ENCODE data around the gene CCNY. TPM values are rescaled to one million over a fixed set of nuclear protein-coding genes. Genes with fewer than 3 reads are reported as not detected.
"Not testable (repeated sequence)": the region's sequence is repeated elsewhere in the genome, so short reads cannot be mapped to it uniquely, and the experiment has no call there.

CCNY gene
- 33.7 TPM for polyA plus RNA-seq (2013, experiment 1 of 2)
- polyA plus RNA-seq (2013, experiment 2 of 2): 33.8 TPM

DNA sequence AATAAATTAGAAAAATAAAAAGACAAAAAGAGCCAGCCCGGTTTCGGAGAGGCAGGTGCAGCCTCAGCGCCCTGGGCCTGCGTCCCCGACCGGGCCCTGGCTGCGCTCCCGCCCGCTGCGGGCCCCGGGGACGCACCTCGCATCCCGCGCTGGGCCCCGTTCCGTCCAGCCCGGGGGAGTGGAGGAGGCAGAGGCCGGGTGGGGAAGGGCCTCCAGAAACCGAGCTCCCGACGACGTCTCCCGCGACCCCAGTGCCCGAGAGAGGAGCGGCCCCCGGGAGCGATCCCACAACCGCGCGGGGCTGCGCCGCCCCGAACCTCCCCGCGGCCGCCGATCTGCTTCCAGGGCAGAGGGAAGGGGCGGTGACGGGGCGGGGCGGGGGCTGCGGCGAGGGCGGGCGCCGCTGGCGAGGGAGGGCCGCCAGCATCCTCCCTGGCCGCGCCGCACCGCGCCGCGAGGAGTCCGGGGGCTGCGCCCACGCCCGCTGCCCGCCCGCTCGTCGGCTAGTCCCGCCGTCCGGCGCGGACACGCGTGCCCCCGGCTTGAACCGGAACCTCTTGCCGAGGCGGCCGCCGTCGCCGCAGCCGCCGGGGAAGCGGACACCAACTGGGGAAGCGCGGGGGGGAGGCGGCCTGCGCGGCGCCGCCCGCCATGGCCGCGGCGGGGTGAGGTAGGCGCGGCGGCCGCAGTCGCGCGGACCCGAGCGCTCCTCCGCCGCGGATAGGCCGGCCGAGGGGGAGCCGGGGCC, at the start of gene CCNY:
TSS of gene CCNY (plus strand) at position 426 of the 748 bp plus-strand sequence. CDS start 545 bp downstream, outside the sequence.
- peak within 1 kb of the TSS; percentile 83 for H3K9ac ChIP-seq (ENCODE audit: low read depth, low read length)
- under 1% methylated on average over 109 of the region's 109 CpGs for WGBS
- H3K4me1 ChIP-seq (ENCODE audit: insufficient read depth, low read length): peaks cover 15% of the 10 kb centered on the region
- no peaks in the 10 kb centered on the region for H3K9me3 ChIP-seq (ENCODE audit: insufficient read depth, low read depth, low read length)
- peak within 1 kb of the TSS; percentile 93 for H3K4me3 ChIP-seq (ENCODE audit: low read length)
- peaks cover 12% of the 10 kb centered on the region for H3K36me3 ChIP-seq (ENCODE audit: insufficient read depth, low read length)
- H3K27me3 ChIP-seq (ENCODE audit: insufficient read depth, low read length): 0 out of 2 replicates have a peak, but pooled peaks cover 5% of the 10 kb centered on the region
- 0 out of 2 replicates have a peak within 1 kb of the TSS, but pooled peaks have one; percentile 41 for H3K27ac ChIP-seq (ENCODE audit: low read depth, low read length)

- H3K27ac ChIP-seq (ENCODE audit: low read depth, low read length): no peak overlapping the region
- WGBS: 62% methylated on average over 1 of the region's 1 CpG
- H3K4me3 ChIP-seq (ENCODE audit: low read length): no peak overlapping the region
- no peaks in the 10 kb centered on the region for H3K4me1 ChIP-seq (ENCODE audit: insufficient read depth, low read length)
- H3K9me3 ChIP-seq (ENCODE audit: insufficient read depth, low read depth, low read length): no peaks in the 10 kb centered on the region
- H3K36me3 ChIP-seq (ENCODE audit: insufficient read depth, low read length): no peaks in the 10 kb centered on the region
- H3K9ac ChIP-seq (ENCODE audit: low read depth, low read length): no peak overlapping the region
- no peaks in the 10 kb centered on the region for H3K27me3 ChIP-seq (ENCODE audit: insufficient read depth, low read length)
These were observed 47.1 kb upstream of the CCNY start for GRCh38 chr10:35289198-35289597.

GRCh38 chr10:35294506-35294905, 41.8 kb upstream of the CCNY start:
- no peaks in the 10 kb centered on the region for H3K36me3 ChIP-seq (ENCODE audit: insufficient read depth, low read length)
- no peak overlapping the region for H3K9ac ChIP-seq (ENCODE audit: low read depth, low read length)
- WGBS: 71% methylated on average over 1 of the region's 1 CpG
- no peaks in the 10 kb centered on the region for H3K9me3 ChIP-seq (ENCODE audit: insufficient read depth, low read depth, low read length)
- H3K4me1 ChIP-seq (ENCODE audit: insufficient read depth, low read length): no peaks in the 10 kb centered on the region
- no peak overlapping the region for H3K4me3 ChIP-seq (ENCODE audit: low read length)
- H3K27ac ChIP-seq (ENCODE audit: low read depth, low read length): no peak overlapping the region
- H3K27me3 ChIP-seq (ENCODE audit: insufficient read depth, low read length): no peaks in the 10 kb centered on the region

DNA sequence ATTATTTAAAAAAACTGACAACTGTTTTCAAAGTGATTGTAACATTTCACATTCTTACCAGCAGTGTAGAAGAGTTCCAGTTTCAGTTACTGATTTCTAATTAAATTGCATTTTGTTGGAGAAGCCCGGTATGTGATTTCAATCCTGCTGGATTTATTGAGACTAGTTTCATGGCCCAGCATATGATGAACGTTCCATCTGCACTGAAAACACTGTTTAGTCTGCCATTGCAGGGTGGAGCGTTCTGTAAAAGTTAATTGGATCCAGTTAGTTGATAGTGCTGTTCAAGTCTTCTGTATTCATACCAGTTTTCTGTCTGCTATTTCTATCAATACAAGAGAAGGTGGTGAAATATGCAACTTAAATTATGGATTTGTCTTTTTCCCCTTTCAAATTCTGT, 37.3 kb upstream of the CCNY start:
- H3K4me3 ChIP-seq (ENCODE audit: low read length): no peak overlapping the region
- no peaks in the 10 kb centered on the region for H3K36me3 ChIP-seq (ENCODE audit: insufficient read depth, low read length)
- WGBS: 88% methylated on average over 3 of the region's 3 CpGs
- H3K9ac ChIP-seq (ENCODE audit: low read depth, low read length): no peak overlapping the region
- H3K27me3 ChIP-seq (ENCODE audit: insufficient read depth, low read length): no peaks in the 10 kb centered on the region
- H3K9me3 ChIP-seq (ENCODE audit: insufficient read depth, low read depth, low read length): no peaks in the 10 kb centered on the region
- no peaks in the 10 kb centered on the region for H3K4me1 ChIP-seq (ENCODE audit: insufficient read depth, low read length)
- H3K27ac ChIP-seq (ENCODE audit: low read depth, low read length): no peak overlapping the region

DNA sequence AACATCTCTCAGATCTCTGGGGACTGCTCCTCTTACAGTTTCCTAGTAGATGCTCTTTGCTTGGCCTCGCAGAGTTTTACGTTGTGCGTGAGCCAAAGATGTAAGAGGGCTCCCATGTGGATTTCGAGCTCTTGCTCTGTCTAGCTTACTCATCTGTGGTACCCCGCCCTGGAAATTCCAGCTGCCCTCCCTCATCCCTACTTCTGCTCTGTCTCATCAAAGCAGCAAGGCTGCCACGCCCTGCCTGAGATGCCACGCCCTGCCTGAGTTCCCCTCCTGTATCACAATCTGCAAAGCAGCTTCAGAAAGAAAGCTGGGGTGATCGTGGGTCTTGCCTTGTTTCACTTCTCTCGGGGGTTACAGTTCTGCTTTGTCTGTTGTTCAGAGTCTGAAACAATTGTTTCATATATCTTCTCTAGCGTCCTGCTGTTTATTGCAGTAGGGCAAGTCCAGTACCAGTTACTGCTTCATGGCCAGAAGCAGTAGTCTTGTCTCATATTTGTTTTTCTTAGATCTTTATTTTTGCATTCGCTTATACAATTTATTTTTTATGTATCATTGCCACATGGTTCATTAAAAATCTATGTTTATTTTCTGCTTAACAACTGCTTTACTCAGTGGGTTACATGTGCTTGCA, 36.1 kb upstream of the CCNY start:
- Histone ChIP-seq H3K27ac (ENCODE audit: low read depth, low read length) (no peak overlapping the region), H3K36me3 (ENCODE audit: insufficient read depth, low read length) (no peaks in the 10 kb centered on the region), H3K9ac (ENCODE audit: low read depth, low read length) (no peak overlapping the region), H3K4me1 (ENCODE audit: insufficient read depth, low read length) (no peaks in the 10 kb centered on the region), H3K9me3 (ENCODE audit: insufficient read depth, low read depth, low read length) (no peaks in the 10 kb centered on the region), H3K4me3 (ENCODE audit: low read length) (no peak overlapping the region), H3K27me3 (ENCODE audit: insufficient read depth, low read length) (no peaks in the 10 kb centered on the region)
- 79% methylated on average over 10 of the region's 11 CpGs for WGBS

DNA sequence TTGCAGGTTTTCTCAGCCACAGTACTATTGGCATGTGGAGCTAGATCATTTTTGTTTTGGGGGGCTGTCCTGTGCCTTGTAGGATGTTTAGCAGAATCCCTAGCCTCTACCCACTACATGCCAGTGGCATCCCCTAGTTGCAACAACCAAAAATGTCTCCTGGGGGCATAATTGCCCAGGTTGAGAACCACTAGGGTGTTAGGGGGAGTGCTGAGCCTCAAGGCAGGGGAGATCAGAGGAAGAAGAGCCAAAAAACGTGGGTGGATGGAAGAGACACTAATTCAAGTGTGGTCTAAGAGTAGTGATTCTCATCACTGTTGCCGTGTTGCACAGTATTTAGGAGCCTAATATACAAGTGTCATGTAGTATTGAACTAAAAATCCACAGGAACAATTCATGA, 31.7 kb upstream of the CCNY start:
- Histone ChIP-seq H3K4me3 (ENCODE audit: low read length) (no peak overlapping the region), H3K27me3 (ENCODE audit: insufficient read depth, low read length) (no peaks in the 10 kb centered on the region), H3K36me3 (ENCODE audit: insufficient read depth, low read length) (no peaks in the 10 kb centered on the region), H3K27ac (ENCODE audit: low read depth, low read length) (no peak overlapping the region), H3K9me3 (ENCODE audit: insufficient read depth, low read depth, low read length) (no peaks in the 10 kb centered on the region), H3K4me1 (ENCODE audit: insufficient read depth, low read length) (no peaks in the 10 kb centered on the region), H3K9ac (ENCODE audit: low read depth, low read length) (no peak overlapping the region)
- WGBS: 70% methylated on average over 2 of the region's 2 CpGs

GRCh38 chr10:35306852-35307251, 29.5 kb upstream of the CCNY start:
- Histone ChIP-seq H3K4me1 (ENCODE audit: insufficient read depth, low read length) (no peaks in the 10 kb centered on the region), H3K27me3 (ENCODE audit: insufficient read depth, low read length) (no peaks in the 10 kb centered on the region), H3K4me3 (ENCODE audit: low read length) (no peak overlapping the region), H3K36me3 (ENCODE audit: insufficient read depth, low read length) (no peaks in the 10 kb centered on the region), H3K9ac (ENCODE audit: low read depth, low read length) (no peak overlapping the region), H3K9me3 (ENCODE audit: insufficient read depth, low read depth, low read length) (no peaks in the 10 kb centered on the region), H3K27ac (ENCODE audit: low read depth, low read length) (no peak overlapping the region)
- 88% methylated on average over 9 of the region's 9 CpGs for WGBS

GRCh38 chr10:35307297-35307696, 29.0 kb upstream of the CCNY start:
- Histone ChIP-seq H3K27ac (ENCODE audit: low read depth, low read length) (no peak overlapping the region), H3K27me3 (ENCODE audit: insufficient read depth, low read length) (no peaks in the 10 kb centered on the region)
- 86% methylated on average over 7 of the region's 10 CpGs for WGBS

DNA sequence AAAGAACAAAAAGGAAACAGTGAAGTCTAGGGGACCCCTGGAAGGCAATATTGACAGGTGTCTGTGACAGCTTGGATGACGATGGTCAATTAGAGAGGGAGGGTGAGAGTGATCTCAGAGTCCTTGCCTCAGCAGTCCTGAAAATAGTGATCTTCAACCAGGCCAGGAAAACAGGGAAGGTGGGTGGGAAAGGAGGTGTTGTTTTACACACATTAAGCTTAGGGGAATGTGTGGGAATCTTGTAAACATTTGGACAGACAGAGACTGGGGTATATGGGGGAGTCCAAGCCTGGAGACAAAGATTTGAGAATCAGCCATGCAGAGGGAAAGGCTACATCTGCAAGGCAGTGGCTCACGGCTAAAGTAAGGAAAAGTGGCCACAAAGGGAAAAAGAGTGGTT, 27.5 kb upstream of the CCNY start:
- no peaks in the 10 kb centered on the region for H3K27me3 ChIP-seq (ENCODE audit: insufficient read depth, low read length)
- 80% methylated on average over 2 of the region's 2 CpGs for WGBS
- H3K9me3 ChIP-seq (ENCODE audit: insufficient read depth, low read depth, low read length): no peaks in the 10 kb centered on the region
- H3K27ac ChIP-seq (ENCODE audit: low read depth, low read length): no peak overlapping the region
- no peaks in the 10 kb centered on the region for H3K36me3 ChIP-seq (ENCODE audit: insufficient read depth, low read length)
- no peak overlapping the region for H3K4me3 ChIP-seq (ENCODE audit: low read length)
- H3K9ac ChIP-seq (ENCODE audit: low read depth, low read length): no peak overlapping the region
- no peaks in the 10 kb centered on the region for H3K4me1 ChIP-seq (ENCODE audit: insufficient read depth, low read length)

More at GRCh38 chr10:35307297-35307696, 29.0 kb upstream of the CCNY start:
- H3K9ac ChIP-seq (ENCODE audit: low read depth, low read length): no peak overlapping the region
- no peaks in the 10 kb centered on the region for H3K36me3 ChIP-seq (ENCODE audit: insufficient read depth, low read length)
- H3K9me3 ChIP-seq (ENCODE audit: insufficient read depth, low read depth, low read length): no peaks in the 10 kb centered on the region
- H3K4me1 ChIP-seq (ENCODE audit: insufficient read depth, low read length): no peaks in the 10 kb centered on the region
- no peak overlapping the region for H3K4me3 ChIP-seq (ENCODE audit: low read length)

GRCh38 chr10:35314142-35314541, 22.2 kb upstream of the CCNY start:
- not testable (repeated sequence) for H3K4me3 ChIP-seq (ENCODE audit: low read length); H3K36me3 ChIP-seq (ENCODE audit: insufficient read depth, low read length); H3K9ac ChIP-seq (ENCODE audit: low read depth, low read length); H3K9me3 ChIP-seq (ENCODE audit: insufficient read depth, low read depth, low read length); H3K27me3 ChIP-seq (ENCODE audit: insufficient read depth, low read length); H3K27ac ChIP-seq (ENCODE audit: low read depth, low read length); H3K4me1 ChIP-seq (ENCODE audit: insufficient read depth, low read length)
- 92% methylated on average over 1 of the region's 2 CpGs for WGBS

DNA sequence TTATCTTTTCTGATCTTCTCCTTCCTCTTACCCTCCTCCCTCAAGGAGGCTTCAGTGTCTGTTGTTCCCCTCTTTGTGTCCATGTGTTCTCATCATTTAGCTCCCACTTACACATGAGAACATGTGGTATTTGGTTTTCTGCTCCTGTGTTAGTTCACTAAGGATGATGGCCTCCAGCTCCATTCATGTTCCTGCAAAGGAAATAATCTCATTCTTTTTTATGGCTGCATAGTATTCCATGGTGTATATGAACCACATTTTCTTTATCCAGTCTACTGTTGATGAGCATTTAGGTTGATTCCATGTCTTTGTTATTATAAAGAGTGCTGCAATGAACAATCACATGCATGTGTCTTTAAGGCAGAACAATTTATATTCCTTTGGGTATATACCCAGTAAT, 21.1 kb upstream of the CCNY start:
- H3K27ac ChIP-seq (ENCODE audit: low read depth, low read length); H3K9ac ChIP-seq (ENCODE audit: low read depth, low read length); H3K27me3 ChIP-seq (ENCODE audit: insufficient read depth, low read length); H3K36me3 ChIP-seq (ENCODE audit: insufficient read depth, low read length); H3K4me3 ChIP-seq (ENCODE audit: low read length); H3K4me1 ChIP-seq (ENCODE audit: insufficient read depth, low read length); H3K9me3 ChIP-seq (ENCODE audit: insufficient read depth, low read depth, low read length): not testable (repeated sequence)
